ENCODE data around the gene MRTFB. TPM values are rescaled to one million over a fixed set of nuclear protein-coding genes. Genes with fewer than 3 reads are reported as not detected.

The MRTFB gene
- total and polyA plus RNA-seq, 12 donors = 4.1 to 41.8 (median 32.5) TPM

DNA sequence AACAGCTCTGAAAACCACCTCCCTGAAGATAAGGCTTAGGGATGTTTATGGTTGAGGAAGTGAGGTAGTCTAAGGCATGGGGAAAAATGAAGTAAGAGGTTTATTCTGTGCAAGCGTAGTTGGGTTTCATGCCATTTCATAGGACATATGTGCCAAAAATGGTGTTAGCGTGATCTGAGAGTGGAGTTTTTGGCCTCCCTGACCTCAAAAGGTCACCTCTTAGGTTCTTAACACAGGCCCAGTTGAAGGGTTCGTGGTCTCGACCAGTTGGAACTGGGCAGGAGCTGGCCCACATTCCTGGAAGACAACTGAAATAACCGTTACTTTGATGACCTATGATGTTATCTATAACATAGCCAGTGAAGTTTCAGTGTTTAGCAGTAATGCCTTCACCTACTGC is 57.0 kb downstream of the MRTFB start:
- Histone ChIP-seq H3K9me3 (no peaks in the 10 kb centered on the region), H3K27ac (no peak overlapping the region), H3K27me3 (no peaks in the 10 kb centered on the region), H3K36me3 (no peaks in the 10 kb centered on the region), H3K4me1 (peaks cover 0 to 41% (median 11%) of the 10 kb centered on the region in 9 donors), H3K4me3 (no peak overlapping the region)
- 84 to 86% methylated on average over 5 of the region's 5 CpGs for WGBS, 2 donors
- TF ChIP-seq, protein P1, sequence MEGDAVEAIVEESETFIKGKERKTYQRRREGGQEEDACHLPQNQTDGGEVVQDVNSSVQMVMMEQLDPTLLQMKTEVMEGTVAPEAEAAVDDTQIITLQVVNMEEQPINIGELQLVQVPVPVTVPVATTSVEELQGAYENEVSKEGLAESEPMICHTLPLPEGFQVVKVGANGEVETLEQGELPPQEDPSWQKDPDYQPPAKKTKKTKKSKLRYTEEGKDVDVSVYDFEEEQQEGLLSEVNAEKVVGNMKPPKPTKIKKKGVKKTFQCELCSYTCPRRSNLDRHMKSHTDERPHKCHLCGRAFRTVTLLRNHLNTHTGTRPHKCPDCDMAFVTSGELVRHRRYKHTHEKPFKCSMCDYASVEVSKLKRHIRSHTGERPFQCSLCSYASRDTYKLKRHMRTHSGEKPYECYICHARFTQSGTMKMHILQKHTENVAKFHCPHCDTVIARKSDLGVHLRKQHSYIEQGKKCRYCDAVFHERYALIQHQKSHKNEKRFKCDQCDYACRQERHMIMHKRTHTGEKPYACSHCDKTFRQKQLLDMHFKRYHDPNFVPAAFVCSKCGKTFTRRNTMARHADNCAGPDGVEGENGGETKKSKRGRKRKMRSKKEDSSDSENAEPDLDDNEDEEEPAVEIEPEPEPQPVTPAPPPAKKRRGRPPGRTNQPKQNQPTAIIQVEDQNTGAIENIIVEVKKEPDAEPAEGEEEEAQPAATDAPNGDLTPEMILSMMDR (IDR thresholded peaks at IDR 0.05) = no peak
- intact Hi-C loops (cut with DNase I) = no loop called here
- ATAC-seq = no peak
- DNase-seq = no peak

DNA sequence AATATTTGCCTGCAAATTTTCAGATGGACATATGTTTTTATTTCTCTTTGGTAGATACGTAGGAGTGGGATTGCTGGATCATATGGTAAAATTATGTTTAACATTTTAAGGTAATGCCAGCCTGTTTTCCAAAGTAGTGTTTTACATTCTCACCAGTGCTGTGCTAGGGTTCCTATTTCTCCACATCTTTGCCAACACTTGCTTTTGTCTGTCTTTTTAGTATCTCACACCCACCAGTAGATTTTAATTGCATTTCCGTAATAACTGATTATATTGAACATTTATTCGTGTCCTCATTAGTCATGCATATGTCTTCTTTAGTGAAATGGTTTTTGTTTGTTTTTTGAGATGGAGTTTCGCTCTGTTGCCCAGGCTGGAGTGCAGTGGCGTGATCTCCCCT is 58.4 kb downstream of the MRTFB start:
- TF ChIP-seq, protein P1 (IDR thresholded peaks at IDR 0.05) = no peak
- no peak overlapping the region for H3K27ac ChIP-seq
- intact Hi-C loops (cut with DNase I) = no loop called here
- no peaks in the 10 kb centered on the region for H3K36me3 ChIP-seq
- H3K4me3 ChIP-seq = no peak overlapping the region
- ATAC-seq = no peak
- WGBS, 2 donors = 98 to 99% methylated on average over 5 of the region's 5 CpGs
- H3K9me3 ChIP-seq = no peaks in the 10 kb centered on the region
- H3K4me1 ChIP-seq = peaks cover 0 to 50% (median 11%) of the 10 kb centered on the region in 9 donors
- no peaks in the 10 kb centered on the region for H3K27me3 ChIP-seq
- no peak for DNase-seq

DNA sequence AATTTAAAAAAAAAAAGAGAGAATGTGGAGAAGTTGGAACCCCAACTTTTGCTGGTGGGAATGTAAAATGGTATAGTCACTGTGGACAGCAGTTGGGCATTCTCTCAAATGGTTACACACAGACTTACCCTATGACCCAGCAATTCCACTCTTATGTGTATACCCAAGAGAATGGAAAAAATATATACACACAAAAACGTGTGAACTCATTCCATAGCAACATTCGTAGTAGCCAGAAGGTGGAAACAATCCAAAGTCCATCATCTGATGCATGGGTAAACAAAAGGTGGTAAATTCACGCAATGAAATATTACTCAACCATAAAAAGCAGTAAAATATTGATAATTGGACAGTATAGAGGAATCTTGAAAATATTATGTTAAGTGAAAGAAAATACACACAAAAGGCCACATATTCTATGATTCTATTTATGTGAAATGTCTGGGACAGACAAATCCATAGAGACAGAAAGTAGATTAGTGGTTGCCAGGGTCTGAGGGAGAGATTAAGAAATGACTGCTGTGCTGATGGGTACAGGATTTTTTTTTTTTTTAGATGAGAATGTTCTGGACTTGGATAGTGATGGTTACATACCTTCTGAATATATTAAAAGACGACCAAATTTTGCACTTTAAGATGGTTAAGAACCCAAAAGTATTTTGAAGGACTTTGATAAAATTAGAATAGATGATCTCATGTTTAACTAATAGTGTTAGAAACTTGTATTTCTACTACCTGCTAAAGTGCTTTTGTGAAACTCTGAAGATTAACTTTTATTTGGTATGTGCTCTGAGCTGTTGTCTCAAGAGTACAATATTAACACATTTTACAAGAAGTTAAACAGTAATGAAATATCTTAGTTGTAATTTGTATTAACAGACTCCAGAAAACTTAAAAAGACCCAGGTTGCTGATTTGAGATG is 60.9 kb downstream of the MRTFB start:
- intact Hi-C loops (cut with DNase I) = no loop called here
- H3K9me3 ChIP-seq = no peaks in the 10 kb centered on the region
- H3K4me1 ChIP-seq = peaks cover 0 to 27% (median 4%) of the 10 kb centered on the region in 9 donors
- WGBS, 2 donors = 67 to 73% methylated on average over 4 of the region's 4 CpGs
- DNase-seq = no peak
- no peak overlapping the region for H3K27ac ChIP-seq
- H3K36me3 ChIP-seq = no peaks in the 10 kb centered on the region
- H3K27me3 ChIP-seq = no peaks in the 10 kb centered on the region
- no peak overlapping the region for H3K4me3 ChIP-seq
- TF ChIP-seq, protein P1 (IDR thresholded peaks at IDR 0.05) = no peak
- no peak for ATAC-seq

DNA sequence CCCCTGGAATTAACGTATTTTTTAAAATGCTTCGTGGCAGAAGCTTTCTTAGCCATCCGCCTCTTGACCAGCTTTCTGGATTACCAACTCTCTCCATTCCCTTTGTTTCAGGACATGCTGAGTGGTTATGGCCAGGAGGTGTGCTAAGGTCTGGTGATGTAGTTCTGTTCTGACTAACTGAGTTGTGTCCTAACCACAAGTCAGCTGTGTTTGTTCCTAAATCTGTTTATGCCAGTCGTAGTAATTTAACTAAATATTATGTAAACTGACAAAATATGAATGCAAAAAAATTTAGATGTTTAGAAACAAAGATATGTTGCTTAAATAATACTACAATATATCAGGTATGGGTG is 61.6 kb downstream of the MRTFB start:
- DNase-seq = no peak
- no peak for ATAC-seq
- H3K4me3 ChIP-seq = no peak overlapping the region
- H3K27me3 ChIP-seq = no peaks in the 10 kb centered on the region
- H3K36me3 ChIP-seq = no peaks in the 10 kb centered on the region
- TF ChIP-seq, protein P1 (IDR thresholded peaks at IDR 0.05) = no peak
- peaks cover 0 to 27% (median 4%) of the 10 kb centered on the region in 9 donors for H3K4me1 ChIP-seq
- H3K27ac ChIP-seq = no peak overlapping the region
- H3K9me3 ChIP-seq = no peaks in the 10 kb centered on the region
- intact Hi-C loops (cut with DNase I) = no loop called here
- 91% methylated on average over 4 of the region's 4 CpGs for WGBS, 2 donors
